ENCODE data around the gene BLTP2. TPM values are rescaled to one million over a fixed set of nuclear protein-coding genes. Genes with fewer than 3 reads are reported as not detected.
A peak's percentile ranks its signal among the peaks of the same experiment; 100 is the strongest.

BLTP2 gene
- total RNA-seq, 1 donor from 2014 or later = 182 TPM

DNA sequence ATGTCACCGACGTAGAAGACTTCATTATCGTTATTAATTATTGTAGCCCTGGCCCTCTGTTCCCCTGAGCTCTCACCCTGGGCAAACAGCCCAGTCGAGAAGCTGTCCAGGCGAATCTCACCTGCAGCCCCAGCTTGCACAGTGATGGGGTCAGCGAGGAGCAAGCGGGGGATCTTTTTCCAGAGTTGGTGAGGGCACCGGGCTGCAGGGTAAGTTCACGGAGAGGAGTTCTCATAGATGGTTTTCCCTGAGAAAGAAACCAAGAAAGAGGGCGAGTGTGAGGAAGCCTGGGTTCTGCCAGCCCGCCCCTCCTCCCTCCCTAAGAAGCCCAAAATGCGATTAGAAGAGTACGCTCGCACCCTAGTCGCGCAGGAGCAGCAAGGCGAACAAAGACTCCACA, 46.6 kb downstream of the BLTP2 start:
- DNase-seq = no peak
- Mint-ChIP-seq H3K27me3 (no peaks in the 10 kb centered on the region), H3K4me3 (peak overlapping the region; percentile 87), H3K9me3 (no peaks in the 10 kb centered on the region), H3K36me3 (ENCODE audit: low read depth) (peaks cover 6% of the 10 kb centered on the region), H3K27ac (peak overlapping the region; percentile 96), H3K4me1 (peaks cover 24% of the 10 kb centered on the region)
- TF ChIP-seq, protein P1, sequence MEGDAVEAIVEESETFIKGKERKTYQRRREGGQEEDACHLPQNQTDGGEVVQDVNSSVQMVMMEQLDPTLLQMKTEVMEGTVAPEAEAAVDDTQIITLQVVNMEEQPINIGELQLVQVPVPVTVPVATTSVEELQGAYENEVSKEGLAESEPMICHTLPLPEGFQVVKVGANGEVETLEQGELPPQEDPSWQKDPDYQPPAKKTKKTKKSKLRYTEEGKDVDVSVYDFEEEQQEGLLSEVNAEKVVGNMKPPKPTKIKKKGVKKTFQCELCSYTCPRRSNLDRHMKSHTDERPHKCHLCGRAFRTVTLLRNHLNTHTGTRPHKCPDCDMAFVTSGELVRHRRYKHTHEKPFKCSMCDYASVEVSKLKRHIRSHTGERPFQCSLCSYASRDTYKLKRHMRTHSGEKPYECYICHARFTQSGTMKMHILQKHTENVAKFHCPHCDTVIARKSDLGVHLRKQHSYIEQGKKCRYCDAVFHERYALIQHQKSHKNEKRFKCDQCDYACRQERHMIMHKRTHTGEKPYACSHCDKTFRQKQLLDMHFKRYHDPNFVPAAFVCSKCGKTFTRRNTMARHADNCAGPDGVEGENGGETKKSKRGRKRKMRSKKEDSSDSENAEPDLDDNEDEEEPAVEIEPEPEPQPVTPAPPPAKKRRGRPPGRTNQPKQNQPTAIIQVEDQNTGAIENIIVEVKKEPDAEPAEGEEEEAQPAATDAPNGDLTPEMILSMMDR (IDR thresholded peaks at IDR 0.05) = no peak
- ChIA-PET CTCF (interaction anchor here (1.1 to 2.0 kb wide), 3 partner anchors 12 to 27 kb away, joined by 3 to 9 read pairs (median 7); partner anchors contain the start of genes PIGS and RSKR), POLR2A (interaction anchor here (1.2 to 4.9 kb wide), 10 partner anchors 19 to 351 kb away, joined by 5 to 80 read pairs (median 8); partner anchors contain the start of genes ALDOC, PIGS and UNC119)
- no peak for ATAC-seq (ENCODE audit: low read depth)
- intact Hi-C loops (cut with micrococcal nuclease) = loop anchor here (5.0 kb wide), 2 partner anchors 354 to 694 kb away; partner anchors contain the start of genes NUFIP2 and PHF12

DNA sequence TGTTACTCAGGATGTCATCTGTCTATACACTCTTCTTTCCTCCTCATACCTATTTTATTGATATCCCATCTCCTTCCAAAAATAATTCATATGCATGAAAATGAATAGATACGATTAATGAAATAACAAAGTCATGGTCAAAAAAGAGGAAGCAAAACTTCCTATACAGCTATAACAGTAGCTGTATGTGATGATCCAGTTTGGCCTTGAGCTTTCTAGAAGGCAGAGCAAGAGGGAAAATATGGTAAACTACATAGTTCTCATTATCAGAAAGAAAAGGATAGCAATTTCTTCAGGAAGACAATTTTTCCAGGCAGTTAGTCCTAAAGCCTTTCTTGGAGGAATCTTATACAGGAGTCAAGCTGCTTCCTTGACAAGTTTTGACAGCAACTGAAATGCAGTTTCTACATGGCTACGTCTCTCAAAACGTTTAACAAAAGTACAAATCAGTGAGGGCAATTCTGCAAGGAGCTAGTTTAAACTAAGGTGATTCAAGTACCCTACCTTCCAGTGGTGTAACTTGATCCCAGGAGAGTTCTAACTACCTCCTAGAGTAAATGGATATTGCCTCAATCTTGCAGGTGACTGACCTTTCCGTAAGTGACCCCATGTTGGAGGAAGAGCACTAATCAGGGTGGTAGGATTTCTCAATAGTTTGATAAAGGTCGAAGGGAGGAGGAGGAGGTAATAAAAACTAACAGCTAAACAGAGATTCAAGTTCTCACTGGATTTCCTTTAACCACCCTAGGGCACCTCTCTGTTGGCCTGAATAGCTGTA, 47.2 kb downstream of the BLTP2 start:
- TF ChIP-seq, protein P1 (IDR thresholded peaks at IDR 0.05) = no peak
- intact Hi-C loops (cut with micrococcal nuclease) = loop anchor here (5.0 kb wide), 2 partner anchors 355 to 695 kb away; partner anchors contain the start of genes NUFIP2 and PHF12
- POLR2A ChIA-PET = interaction anchor here (1.2 to 4.9 kb wide), 4 partner anchors 19 to 49 kb away, joined by 6 to 80 read pairs (median 30); partner anchors contain the start of genes ALDOC and PIGS
- no peaks in the 10 kb centered on the region for H3K27me3 Mint-ChIP-seq
- ATAC-seq (ENCODE audit: low read depth) = no peak
- no peak for DNase-seq
- H3K4me3 Mint-ChIP-seq = peak overlapping the region; percentile 87
- peaks cover 10% of the 10 kb centered on the region for H3K36me3 Mint-ChIP-seq (ENCODE audit: low read depth)
- CTCF ChIA-PET = interaction anchor here (0.8 to 1.1 kb wide), 2 partner anchors 13 to 48 kb away, joined by 3 read pairs; no protein-coding TSS in a partner anchor
- H3K9me3 Mint-ChIP-seq = no peaks in the 10 kb centered on the region
- peaks cover 24% of the 10 kb centered on the region for H3K4me1 Mint-ChIP-seq
- H3K27ac Mint-ChIP-seq = peak overlapping the region; percentile 96

Other genes with a start within 250 kb of the BLTP2 start
- 1.5 and 2.1 TPM in 2 replicates for gene SLC46A1, start 238.9 kb downstream of the BLTP2 start, total RNA-seq
- not detected in 2 replicates for gene SLC13A2, start 171.5 kb downstream of the BLTP2 start, total RNA-seq
- not detected in 2 replicates for gene FOXN1, start 138.8 kb downstream of the BLTP2 start, total RNA-seq
- 426 and 437 TPM in 2 replicates for gene UNC119, start 92.5 kb downstream of the BLTP2 start, total RNA-seq
- gene PIGS, start 73.6 kb downstream of the BLTP2 start, total RNA-seq = 86.4 and 92.2 TPM in 2 replicates
- 73.4 and 75.0 TPM in 2 replicates for gene ALDOC, start 68.3 kb downstream of the BLTP2 start, total RNA-seq
- gene SPAG5, start 46.1 kb downstream of the BLTP2 start, total RNA-seq = 14.6 and 15.8 TPM in 2 replicates
- gene RSKR, start 31.0 kb downstream of the BLTP2 start, total RNA-seq = 21.0 and 26.8 TPM in 2 replicates
- 36.1 and 47.7 TPM in 2 replicates for gene SDF2, start 16.7 kb upstream of the BLTP2 start, total RNA-seq
- gene SUPT6H, start 17.0 kb upstream of the BLTP2 start, total RNA-seq = 77.1 and 92.4 TPM in 2 replicates
- gene PROCA1, start 66.7 kb upstream of the BLTP2 start, total RNA-seq = 9.1 and 11.0 TPM in 2 replicates
- 21.3 and 23.9 TPM in 2 replicates for gene RAB34, start 72.7 kb upstream of the BLTP2 start, total RNA-seq
- gene RPL23A, start 74.8 kb upstream of the BLTP2 start, total RNA-seq = 3,189 and 3,657 TPM in 2 replicates
- 40.7 and 41.0 TPM in 2 replicates for gene TLCD1, start 81.1 kb upstream of the BLTP2 start, total RNA-seq
- 24.8 and 29.7 TPM in 2 replicates for gene NEK8, start 83.6 kb upstream of the BLTP2 start, total RNA-seq
- gene TRAF4, start 98.9 kb upstream of the BLTP2 start, total RNA-seq = 754 and 903 TPM in 2 replicates
- gene FAM222B, start 197.6 kb upstream of the BLTP2 start, total RNA-seq = 15.6 and 16.0 TPM in 2 replicates
- 47.6 and 49.2 TPM in 2 replicates for gene ERAL1, start 209.9 kb upstream of the BLTP2 start, total RNA-seq

All from activated B cell treated with CpG ODN at 0.5 μM for 24 hours (primary cell).